NCI-H146 treated with DMSO at 0.1 percent for 48 hours (cell line): Measurements from ENCODE around the gene RPS15A.

ENCODE experiments used
- DNase-seq: peaks from one replicate; lab custom pipeline; 2025; ENCODE audit not compliant: unreplicated experiment; lab: John Stamatoyannopoulos, UW

Gene RPS15A

GRCh38 chr16:18789850-18790706, at the start of gene RPS15A:
Gene RPS15A (minus strand): TSS chr16:18790334. CDS start chr16:18789113, 1,221 bp downstream.
- peak; percentile 95 for DNase-seq

GRCh38 chr16:18839555-18839954, 49.4 kb upstream of the RPS15A start:
- DNase-seq = no peak

GRCh38 chr16:18836702-18837101, 46.6 kb upstream of the RPS15A start:
- no peak for DNase-seq

- DNase-seq = no peak
Measured at GRCh38 chr16:18834864-18835263, 44.7 kb upstream of the RPS15A start.

- no peak for DNase-seq
Measured at GRCh38 chr16:18833707-18834505, 43.8 kb upstream of the RPS15A start.

GRCh38 chr16:18832613-18833012, 42.5 kb upstream of the RPS15A start:
- DNase-seq = no peak

- DNase-seq = no peak
Measured at GRCh38 chr16:18832006-18832405, 41.9 kb upstream of the RPS15A start.

GRCh38 chr16:18829251-18829650, 39.1 kb upstream of the RPS15A start:
- DNase-seq = no peak

- no peak for DNase-seq
Measured at GRCh38 chr16:18827890-18828289, 37.8 kb upstream of the RPS15A start.

- no peak for DNase-seq
Measured at GRCh38 chr16:18816286-18816685, 26.2 kb upstream of the RPS15A start.

GRCh38 chr16:18811925-18812324, 21.8 kb upstream of the RPS15A start:
- no peak for DNase-seq

- no peak for DNase-seq
Measured at GRCh38 chr16:18809165-18809564, 19.0 kb upstream of the RPS15A start.

- no peak for DNase-seq
Measured at GRCh38 chr16:18805257-18805773, 15.2 kb upstream of the RPS15A start.

- DNase-seq = no peak
Measured at GRCh38 chr16:18804540-18804939, 14.4 kb upstream of the RPS15A start.

- no peak for DNase-seq
Measured at GRCh38 chr16:18803569-18804462, 13.7 kb upstream of the RPS15A start.

GRCh38 chr16:18802767-18803343, 12.7 kb upstream of the RPS15A start:
- DNase-seq = no peak

- DNase-seq = peak; percentile 99
Measured at GRCh38 chr16:18801145-18801972, 11.2 kb upstream of the RPS15A start, which contains the start of gene ARL6IP1. Gene ARL6IP1 (minus strand): TSS chr16:18801549. CDS start chr16:18801466, 83 bp downstream.

- DNase-seq = no peak
Measured at GRCh38 chr16:18800775-18801144, 10.6 kb upstream of the RPS15A start.

GRCh38 chr16:18800293-18800692, 10.2 kb upstream of the RPS15A start:
- DNase-seq = no peak

GRCh38 chr16:18799500-18799899, 9.4 kb upstream of the RPS15A start:
- no peak for DNase-seq
